WTC11 (cell line): ENCODE measurements around the gene SPEF1. TPM values are rescaled to one million over a fixed set of nuclear protein-coding genes. Genes with fewer than 3 reads are reported as not detected.

Experiments used
- ATAC-seq: fragments of 200-7000 bp; cut with Tn5 transposase; 2 replicates; pipeline ENCODE4 v1.10.0; 2021; ENCODE audit warnings: mild to moderate bottlenecking, moderate library complexity
- CTCF ChIA-PET: fragments of 300-600 bp; sonication (Branson Sonifier 250); formaldehyde crosslinking; loops from one replicate; lab custom pipeline; 2021; ENCODE audit warnings: antibody characterized with exemption; lab: Charles Lee
- POLR2A ChIA-PET: fragments of 350-600 bp; sonication (Branson Sonifier 250); formaldehyde crosslinking; loops from one replicate; lab custom pipeline; 2021; ENCODE audit warnings: antibody characterized with exemption; lab: Charles Lee
- DNase-seq: peaks from one replicate; pipeline ENCODE4 v3.0.0; 2021; ENCODE audit warnings: low spot score
- H3K27ac Mint-ChIP-seq: 2 replicates; pipeline ENCODE4 v1.8.0; 2021; ENCODE audit warnings: mixed read lengths
- H3K27me3 Mint-ChIP-seq: 2 replicates; pipeline ENCODE4 v1.8.0; 2021; ENCODE audit warnings: low read depth, mild to moderate bottlenecking, moderate library complexity, mixed read lengths
- H3K36me3 Mint-ChIP-seq: 2 replicates; pipeline ENCODE4 v1.8.0; 2021; ENCODE audit warnings: mixed read lengths
- H3K4me1 Mint-ChIP-seq: 2 replicates; pipeline ENCODE4 v1.8.0; 2022; ENCODE audit warnings: mixed read lengths
- H3K4me3 Mint-ChIP-seq: 2 replicates; pipeline ENCODE4 v1.8.0; 2021; ENCODE audit warnings: mild to moderate bottlenecking, moderate library complexity, mixed read lengths
- H3K9me3 Mint-ChIP-seq: 2 replicates; pipeline ENCODE4 v1.8.0; 2021; ENCODE audit warnings: mixed read lengths
- AR ChIP-seq: fragments of 250-450 bp; sonication (Bioruptor Pico); IDR thresholded peaks from 2 replicates; pipeline ENCODE4 v1.9.0; 2021; ENCODE audit warnings: mild to moderate bottlenecking
- ATF3 ChIP-seq: sonication (generic); formaldehyde crosslinking; conservative IDR thresholded peaks from 2 replicates; pipeline ENCODE4 v1.8.1; 2022; ENCODE audit warnings: mild to moderate bottlenecking, missing genetic modification reagents
- CTCF ChIP-seq: fragments of 200-600 bp; IDR thresholded peaks from 2 replicates; pipeline ENCODE4 v1.8.0; 2022; ENCODE audit warnings: antibody characterized with exemption
- E2F1 ChIP-seq: sonication (generic); formaldehyde crosslinking; IDR thresholded peaks from 2 replicates; pipeline ENCODE4 v1.8.0; 2022; ENCODE audit warnings: mild to moderate bottlenecking, missing genetic modification reagents
- E2F5 ChIP-seq: sonication (generic); formaldehyde crosslinking; IDR thresholded peaks from 2 replicates; pipeline ENCODE4 v1.8.1; 2022; ENCODE audit warnings: mild to moderate bottlenecking, moderate library complexity, missing genetic modification reagents
- EMX1 ChIP-seq: fragments of 250-450 bp; sonication (Bioruptor Pico); IDR thresholded peaks from 2 replicates; pipeline ENCODE4 v1.8.0; 2021; ENCODE audit warnings: mild to moderate bottlenecking
- ESRRA ChIP-seq: sonication (generic); formaldehyde crosslinking; IDR thresholded peaks from 2 replicates; pipeline ENCODE4 v1.8.1; 2022; ENCODE audit warnings: mild to moderate bottlenecking, missing genetic modification reagents, borderline replicate concordance
- FOXK1 ChIP-seq: sonication (generic); formaldehyde crosslinking; IDR thresholded peaks from 2 replicates; pipeline ENCODE4 v1.8.0; 2022; ENCODE audit warnings: mild to moderate bottlenecking, moderate library complexity, missing genetic modification reagents
- JAZF1 ChIP-seq: fragments of 250-450 bp; sonication (Bioruptor Pico); IDR thresholded peaks from 2 replicates; pipeline ENCODE4 v1.9.0; 2021; ENCODE audit warnings: moderate library complexity, mild to moderate bottlenecking, inconsistent platforms
- KAT7 ChIP-seq: sonication (generic); formaldehyde crosslinking; IDR thresholded peaks from 2 replicates; pipeline ENCODE4 v1.8.1; 2023; ENCODE audit warnings: missing genetic modification reagents, mild to moderate bottlenecking, borderline replicate concordance
- MXD4 ChIP-seq: fragments of 250-450 bp; sonication (Bioruptor Pico); IDR thresholded peaks from 2 replicates; pipeline ENCODE4 v1.8.0; 2021; ENCODE audit warnings: mild to moderate bottlenecking, moderate library complexity, borderline replicate concordance
- NFYB ChIP-seq: sonication (generic); formaldehyde crosslinking; conservative IDR thresholded peaks from 2 replicates; pipeline ENCODE4 v1.8.0; 2022; ENCODE audit warnings: low read depth, missing genetic modification reagents
- PRRX2 ChIP-seq: fragments of 250-450 bp; sonication (Bioruptor Pico); IDR thresholded peaks from 2 replicates; pipeline ENCODE4 v1.8.0; 2021; ENCODE audit warnings: mild to moderate bottlenecking
- ZBTB21 ChIP-seq: sonication (generic); formaldehyde crosslinking; IDR thresholded peaks from 2 replicates; pipeline ENCODE4 v1.8.1; 2023; ENCODE audit warnings: mild to moderate bottlenecking, missing genetic modification reagents, borderline replicate concordance
- ZNF138 ChIP-seq: sonication (generic); formaldehyde crosslinking; conservative IDR thresholded peaks from 2 replicates; pipeline ENCODE4 v1.8.1; 2022; ENCODE audit warnings: mild to moderate bottlenecking, moderate library complexity, missing genetic modification reagents
- ZNF281 ChIP-seq: sonication (generic); formaldehyde crosslinking; IDR thresholded peaks from 2 replicates; pipeline ENCODE4 v1.8.0; 2023; ENCODE audit warnings: mild to moderate bottlenecking, missing genetic modification reagents
- total RNA-seq: library from RNA; stranded (reverse); gene quantifications from 3 replicates; pipeline ENCODE4 v1.2.3, GENCODE V29; 2021

The SPEF1 gene
- total RNA-seq, 1 experiment from 2014 or later: 0.72 TPM

- CTCF ChIA-PET: interaction anchor here (1.3 to 8.7 kb wide), 8 partner anchors 9 to 101 kb away, joined by 4 to 195 read pairs (median 12); partner anchors contain the start of genes ADISSP, AP5S1, CENPB and SPEF1
- Mint-ChIP-seq H3K9me3 (no peaks in the 10 kb centered on the region), H3K4me1 (peaks cover 6% of the 10 kb centered on the region), H3K4me3 (no peak overlapping the region), H3K27me3 (peaks cover 17% of the 10 kb centered on the region), H3K27ac (no peak overlapping the region), H3K36me3 (peaks cover 21% of the 10 kb centered on the region)
- TF ChIP-seq MXD4 (CRISPR knock-in tag) (no peak), CTCF (no peak), E2F1 (CRISPR knock-in tag) (no peak), AR (CRISPR knock-in tag) (no peak), ZBTB21 (CRISPR knock-in tag) (no peak), ZNF138 (CRISPR knock-in tag) (no peak)
- ATAC-seq: no peak
- POLR2A ChIA-PET: no interaction called here
- DNase-seq: no peak
These were observed 27.0 kb downstream of the SPEF1 start for GRCh38 chr20:3754276-3754630.

GRCh38 chr20:3753501-3754275 is 27.6 kb downstream of the SPEF1 start:
- Mint-ChIP-seq H3K4me3 (no peak overlapping the region), H3K27me3 (peaks cover 22% of the 10 kb centered on the region), H3K27ac (no peak overlapping the region), H3K36me3 (peaks cover 21% of the 10 kb centered on the region), H3K4me1 (peaks cover 6% of the 10 kb centered on the region), H3K9me3 (no peaks in the 10 kb centered on the region)
- no peak for ATAC-seq
- POLR2A ChIA-PET: interaction anchor here (1.0 to 1.1 kb wide), 2 partner anchors 14 to 19 kb away, joined by 3 read pairs; partner anchors contain the start of gene ADISSP
- CTCF ChIA-PET: interaction anchor here (0.6 to 8.7 kb wide), 26 partner anchors 8 to 338 kb away, joined by 3 to 195 read pairs (median 5); partner anchors contain the start of genes ADISSP, AP5S1, CENPB and SPEF1
- no peak for DNase-seq
- TF ChIP-seq ATF3 (CRISPR knock-in tag) (no peak), ZNF281 (no peak), ESRRA (no peak), EMX1 (CRISPR knock-in tag) (no peak), E2F5 (CRISPR knock-in tag) (no peak), CTCF (no peak), FOXK1 (CRISPR knock-in tag) (no peak), JAZF1 (no peak), KAT7 (CRISPR knock-in tag) (no peak), AR (CRISPR knock-in tag) (no peak), PRRX2 (CRISPR knock-in tag) (no peak), NFYB (CRISPR knock-in tag) (no peak)
